GM21447 (cell line): Measurements from ENCODE around the gene SERPING1.
A peak's percentile ranks its signal among the peaks of the same experiment; 100 is the strongest.
"Not testable (repeated sequence)": the region's sequence is repeated elsewhere in the genome, so short reads cannot be mapped to it uniquely, and the experiment has no call there.

ENCODE experiments used
- ATAC-seq: cut with Tn5 transposase; IDR thresholded peaks from one replicate; pipeline ENCODE4 v1.9.1; 2021; ENCODE audit not compliant: unreplicated experiment

Gene SERPING1

GRCh38 chr11:57651408-57651807, 53.9 kb downstream of the SERPING1 start:
- no peak for ATAC-seq

GRCh38 chr11:57652230-57652629, 54.7 kb downstream of the SERPING1 start:
- ATAC-seq, result not testable (repeated sequence)

- ATAC-seq, result no peak
Measured at GRCh38 chr11:57652662-57653061, 55.2 kb downstream of the SERPING1 start.

- ATAC-seq, result no peak
Measured at GRCh38 chr11:57653163-57653562, 55.7 kb downstream of the SERPING1 start.

GRCh38 chr11:57656885-57657193, 59.4 kb downstream of the SERPING1 start:
- ATAC-seq, result no peak

GRCh38 chr11:57657194-57658022, 59.9 kb downstream of the SERPING1 start, which contains the start of gene CLP1:
Gene CLP1 (plus strand): TSS chr11:57657762. CDS start chr11:57659477, 1,715 bp downstream.
- ATAC-seq, result peak; percentile 99

GRCh38 chr11:57658023-57658361, 60.5 kb downstream of the SERPING1 start:
- no peak for ATAC-seq

- no peak for ATAC-seq
Measured at GRCh38 chr11:57659669-57660068, 62.2 kb downstream of the SERPING1 start.

GRCh38 chr11:57662893-57663292, 65.4 kb downstream of the SERPING1 start:
- ATAC-seq, result no peak

- ATAC-seq, result no peak
Measured at GRCh38 chr11:57663975-57664374, 66.5 kb downstream of the SERPING1 start.
